Activated T-cell treated with anti-CD3 and anti-CD28 coated beads, Interleukin-2, amount 50 U/mL, for 24 hours (primary cell): Measurements from ENCODE around the gene TNIK.

ENCODE experiments used
- DNase-seq: peaks from one replicate; pipeline ENCODE4 v3.0.0-alpha.2; 2020
- H3K27ac Mint-ChIP-seq: 2 replicates; pipeline ENCODE4 v1.8.0; 2020; ENCODE audit warnings: mild to moderate bottlenecking, mixed read lengths
- H3K27me3 Mint-ChIP-seq: 2 replicates; pipeline ENCODE4 v1.8.0; 2020; ENCODE audit warnings: mixed read lengths
- H3K36me3 Mint-ChIP-seq: 2 replicates; pipeline ENCODE4 v1.8.0; 2020; ENCODE audit warnings: low read depth, mixed read lengths
- H3K4me1 Mint-ChIP-seq: 2 replicates; pipeline ENCODE4 v1.8.0; 2020; ENCODE audit warnings: low read depth, mixed read lengths
- H3K4me3 Mint-ChIP-seq: 2 replicates; pipeline ENCODE4 v1.8.0; 2020; ENCODE audit warnings: mild to moderate bottlenecking, moderate library complexity, mixed read lengths
- H3K9me3 Mint-ChIP-seq: 2 replicates; pipeline ENCODE4 v1.8.0; 2020; ENCODE audit warnings: mixed read lengths

Gene TNIK

GRCh38 chr3:171339598-171339997, 120.6 kb downstream of the TNIK start:
- no peak overlapping the region for H3K27ac Mint-ChIP-seq
- H3K9me3 Mint-ChIP-seq = peaks cover 10% of the 10 kb centered on the region
- no peaks in the 10 kb centered on the region for H3K27me3 Mint-ChIP-seq

DNA sequence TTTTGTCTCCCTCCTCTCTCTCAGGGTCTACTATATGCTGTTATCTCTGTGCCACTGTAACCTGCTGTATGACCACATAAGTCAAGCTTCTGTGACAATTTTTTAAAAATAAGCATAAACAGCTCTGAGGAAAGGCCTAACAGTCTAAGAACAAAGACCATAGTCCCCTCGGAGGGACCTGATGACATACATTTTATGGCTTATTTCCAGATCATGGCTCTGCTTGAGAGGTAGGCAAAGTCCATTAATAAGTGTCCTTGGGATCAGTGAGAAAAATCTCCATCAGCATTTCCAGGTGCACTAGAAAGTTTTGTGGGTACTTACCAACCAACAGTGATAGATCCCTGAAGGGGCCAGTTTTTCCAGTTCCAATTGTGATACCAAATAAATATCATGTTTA, 123.8 kb downstream of the TNIK start:
- H3K27ac Mint-ChIP-seq = no peak overlapping the region

More at GRCh38 chr3:171339598-171339997, 120.6 kb downstream of the TNIK start:
- DNase-seq = no peak
- H3K4me3 Mint-ChIP-seq = no peak overlapping the region
- H3K4me1 Mint-ChIP-seq = peaks cover 36% of the 10 kb centered on the region
- peaks cover 20% of the 10 kb centered on the region for H3K36me3 Mint-ChIP-seq

DNA sequence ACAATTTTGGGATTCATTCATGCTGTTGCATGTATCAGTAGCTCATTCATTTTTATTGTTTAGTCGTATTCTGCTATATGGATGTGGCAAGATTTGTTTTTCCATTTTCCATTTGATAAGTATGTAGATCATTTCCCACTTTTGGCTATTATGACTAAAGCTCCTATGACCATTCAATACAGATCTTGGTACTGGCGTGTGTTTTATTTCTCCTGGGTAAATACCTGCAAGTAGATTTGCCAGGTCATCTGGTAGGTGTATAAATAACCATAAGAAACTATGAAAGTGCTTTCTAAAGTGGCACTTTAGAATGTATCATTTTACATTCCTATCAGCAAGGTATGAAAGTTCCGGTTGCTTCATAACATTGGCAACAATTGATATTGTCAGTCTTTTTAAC, 124.6 kb downstream of the TNIK start:
- Mint-ChIP-seq H3K27ac (no peak overlapping the region), H3K27me3 (no peaks in the 10 kb centered on the region), H3K9me3 (no peaks in the 10 kb centered on the region), H3K36me3 (peaks cover 7% of the 10 kb centered on the region), H3K4me3 (no peak overlapping the region), H3K4me1 (peaks cover 52% of the 10 kb centered on the region)
- no peak for DNase-seq

More for the DNA sequence above, 123.8 kb downstream of the TNIK start:
- DNase-seq = no peak
- Mint-ChIP-seq H3K4me1 (peaks cover 43% of the 10 kb centered on the region), H3K27me3 (no peaks in the 10 kb centered on the region), H3K4me3 (no peak overlapping the region), H3K36me3 (peaks cover 7% of the 10 kb centered on the region), H3K9me3 (no peaks in the 10 kb centered on the region)

DNA sequence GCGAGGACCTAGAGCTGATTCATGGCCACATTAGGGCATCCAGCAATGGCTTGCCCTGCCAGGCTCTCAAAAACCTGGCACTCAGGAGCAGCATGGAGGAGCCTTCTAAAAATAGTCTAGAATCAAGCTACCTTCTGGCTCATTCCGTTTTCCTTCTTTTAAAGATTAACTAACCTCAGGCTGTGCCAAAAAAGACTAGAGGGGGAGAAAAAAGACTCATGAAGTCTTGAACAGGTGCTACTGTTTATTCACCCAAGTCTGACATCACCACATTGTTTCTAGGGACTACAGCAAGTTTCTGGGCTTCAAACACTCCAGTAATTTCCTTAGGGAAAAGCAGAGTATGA, 125.8 kb downstream of the TNIK start:
- Mint-ChIP-seq H3K4me1 (peaks cover 63% of the 10 kb centered on the region), H3K27me3 (no peaks in the 10 kb centered on the region), H3K9me3 (no peaks in the 10 kb centered on the region), H3K36me3 (peaks cover 7% of the 10 kb centered on the region), H3K4me3 (no peak overlapping the region), H3K27ac (no peak overlapping the region)
- no peak for DNase-seq

DNA sequence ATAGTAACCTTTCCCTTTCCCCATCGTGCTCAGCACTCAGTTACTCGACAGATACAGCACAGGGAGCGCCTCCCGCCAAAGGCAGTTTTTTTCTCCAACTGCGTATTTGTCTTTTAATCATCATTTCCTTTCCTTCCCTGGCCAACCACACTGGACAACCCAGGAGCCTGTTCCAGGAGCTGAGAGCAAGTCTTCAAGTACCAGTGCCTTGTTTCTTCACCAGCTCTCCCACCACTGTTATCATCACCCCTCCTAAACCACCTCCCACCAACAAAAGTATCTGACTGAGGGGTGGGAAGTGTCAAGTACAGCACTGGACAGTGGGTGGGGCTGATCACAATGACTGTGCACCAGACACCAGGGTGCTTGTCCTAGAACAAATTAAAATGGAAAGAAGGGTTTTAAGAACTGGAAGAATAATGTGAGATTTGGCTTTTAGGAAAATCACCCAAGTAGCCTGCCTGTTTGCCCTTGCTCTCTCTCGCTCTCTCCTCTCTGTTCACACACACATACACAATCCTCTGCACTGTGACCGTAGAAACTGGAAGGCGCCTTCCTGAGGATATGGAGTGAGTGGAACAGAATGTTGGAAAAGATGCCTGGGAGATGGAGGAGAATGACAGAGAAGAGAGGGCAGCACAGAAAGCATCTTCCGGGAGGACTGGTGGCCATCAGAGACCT, 126.3 kb downstream of the TNIK start:
- H3K27me3 Mint-ChIP-seq = no peaks in the 10 kb centered on the region
- H3K9me3 Mint-ChIP-seq = no peaks in the 10 kb centered on the region
- H3K4me1 Mint-ChIP-seq = peaks cover 66% of the 10 kb centered on the region
- H3K36me3 Mint-ChIP-seq = peaks cover 7% of the 10 kb centered on the region
- no peak for DNase-seq
- H3K4me3 Mint-ChIP-seq = no peak overlapping the region
- no peak overlapping the region for H3K27ac Mint-ChIP-seq

DNA sequence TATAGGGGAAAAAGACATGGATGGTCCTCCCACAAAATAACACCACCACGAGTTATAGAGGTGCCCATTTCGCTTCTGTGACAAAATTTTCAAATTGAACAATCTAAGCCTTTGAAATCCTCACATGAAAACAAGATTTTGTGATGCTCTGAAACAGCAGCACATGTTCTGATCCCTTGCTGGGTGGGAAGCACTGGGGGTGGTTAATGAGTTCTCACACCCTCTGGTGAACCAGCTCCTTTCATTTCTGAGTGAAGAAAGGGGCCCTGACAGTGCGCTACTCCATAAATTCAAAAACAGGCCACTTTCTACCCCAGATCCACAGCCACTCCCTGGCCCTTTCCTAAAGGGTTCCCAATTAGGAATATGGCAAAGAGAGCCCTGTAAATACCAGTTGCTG, 129.3 kb downstream of the TNIK start:
- DNase-seq = no peak
- Mint-ChIP-seq H3K27me3 (no peaks in the 10 kb centered on the region), H3K4me3 (no peak overlapping the region), H3K4me1 (peaks cover 75% of the 10 kb centered on the region), H3K27ac (no peak overlapping the region), H3K9me3 (no peaks in the 10 kb centered on the region), H3K36me3 (peaks cover 3% of the 10 kb centered on the region)

DNA sequence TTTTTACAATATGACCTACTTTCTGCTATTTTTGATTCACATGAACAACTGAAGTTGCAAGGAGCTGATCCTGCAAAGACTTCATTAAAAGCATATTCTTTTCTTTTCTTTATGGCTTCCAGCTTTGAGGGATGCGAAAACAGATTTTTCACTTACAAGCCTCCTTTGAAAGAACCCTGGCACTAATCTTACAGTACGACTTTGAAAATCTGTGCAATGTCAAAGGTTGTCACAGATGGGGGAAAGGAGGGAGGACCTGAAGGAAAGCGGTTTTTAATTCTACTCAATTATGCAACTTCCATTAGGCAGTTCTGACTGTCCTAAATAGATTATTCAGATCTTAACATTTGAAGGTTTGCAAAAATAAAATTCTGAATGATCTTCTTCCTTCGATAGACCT, 130.5 kb downstream of the TNIK start:
- no peaks in the 10 kb centered on the region for H3K27me3 Mint-ChIP-seq
- H3K4me3 Mint-ChIP-seq = no peak overlapping the region
- H3K27ac Mint-ChIP-seq = no peak overlapping the region
- H3K9me3 Mint-ChIP-seq = no peaks in the 10 kb centered on the region
- DNase-seq = no peak
- peaks cover 69% of the 10 kb centered on the region for H3K4me1 Mint-ChIP-seq
- H3K36me3 Mint-ChIP-seq = peaks cover 3% of the 10 kb centered on the region

DNA sequence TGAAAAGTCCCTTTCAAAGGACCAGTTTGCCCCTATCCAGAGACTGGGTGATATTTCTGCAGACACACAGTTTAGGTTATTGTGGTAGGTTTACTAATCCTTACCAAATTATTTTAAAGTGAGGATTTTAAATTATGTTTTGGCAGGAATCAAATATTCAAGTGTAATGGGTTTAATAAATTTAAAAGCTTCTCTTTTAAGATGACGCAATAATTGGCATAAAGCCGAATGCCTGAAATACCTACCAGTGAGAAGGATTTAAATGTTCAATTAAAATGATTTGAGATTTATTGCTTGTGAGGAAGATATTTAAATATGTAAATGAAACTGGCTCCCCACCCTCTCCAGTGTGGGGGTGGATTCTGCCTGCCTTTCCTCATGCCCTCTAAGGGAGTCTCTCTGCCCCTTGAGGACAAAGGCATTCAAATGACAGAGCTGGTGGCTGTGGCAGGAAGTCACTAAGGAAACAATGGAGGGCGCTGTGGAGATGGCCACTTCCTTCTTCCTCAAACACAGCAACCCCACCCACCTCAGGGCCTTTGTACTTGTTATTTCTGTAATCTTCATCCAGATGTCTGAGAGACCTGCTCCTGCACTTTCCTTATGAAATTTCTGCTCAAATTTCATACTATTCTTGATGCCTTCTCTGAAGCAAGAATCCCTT, 131.7 kb downstream of the TNIK start:
- Mint-ChIP-seq H3K36me3 (peaks cover 4% of the 10 kb centered on the region), H3K9me3 (peaks cover 3% of the 10 kb centered on the region), H3K27ac (peak overlapping the region; percentile 71), H3K27me3 (no peaks in the 10 kb centered on the region), H3K4me1 (peaks cover 71% of the 10 kb centered on the region), H3K4me3 (no peak overlapping the region)
- DNase-seq = no peak

DNA sequence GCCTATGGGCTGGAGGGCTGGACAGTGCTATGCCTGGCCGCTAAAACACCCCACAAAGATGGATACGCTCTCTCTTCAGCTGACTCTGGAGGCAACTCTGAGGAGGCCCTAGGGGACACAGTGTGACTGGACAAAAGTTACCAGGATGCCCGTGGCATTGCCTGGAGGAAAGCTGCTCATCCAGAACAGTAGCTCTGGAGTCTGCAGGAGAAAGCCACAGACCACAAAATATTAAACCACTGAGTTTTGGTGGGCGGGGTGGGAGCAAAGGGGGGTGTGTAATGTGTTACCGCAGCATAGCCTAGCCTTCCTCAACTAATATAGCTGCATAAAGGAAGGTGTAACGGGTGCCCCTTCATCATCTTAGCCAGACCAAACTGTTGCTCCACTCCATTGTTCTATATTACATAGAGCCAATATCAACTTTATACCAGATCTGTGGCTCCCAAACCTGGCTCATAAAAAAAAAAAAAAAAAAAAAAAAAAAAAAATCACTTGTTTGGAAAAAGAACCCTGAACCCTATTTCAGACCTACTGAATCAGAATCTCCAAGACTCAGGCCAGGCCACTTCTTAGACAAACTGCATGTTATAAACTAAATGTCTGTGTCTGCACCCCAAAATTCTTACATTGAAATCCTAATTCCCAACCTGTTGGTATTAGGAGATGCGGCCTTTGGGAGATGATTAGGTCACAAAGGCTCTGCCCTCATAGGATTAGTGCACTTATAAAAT, 132.6 kb downstream of the TNIK start:
- Mint-ChIP-seq H3K4me1 (peaks cover 76% of the 10 kb centered on the region), H3K9me3 (peaks cover 3% of the 10 kb centered on the region), H3K27me3 (no peaks in the 10 kb centered on the region), H3K4me3 (no peak overlapping the region), H3K27ac (no peak overlapping the region), H3K36me3 (peaks cover 4% of the 10 kb centered on the region)
- DNase-seq = no peak

- DNase-seq = no peak
- H3K4me1 Mint-ChIP-seq = peaks cover 74% of the 10 kb centered on the region
- no peak overlapping the region for H3K27ac Mint-ChIP-seq
- H3K9me3 Mint-ChIP-seq = peaks cover 3% of the 10 kb centered on the region
- H3K27me3 Mint-ChIP-seq = no peaks in the 10 kb centered on the region
- H3K36me3 Mint-ChIP-seq = peaks cover 4% of the 10 kb centered on the region
- no peak overlapping the region for H3K4me3 Mint-ChIP-seq
These were observed 133.3 kb downstream of the TNIK start for GRCh38 chr3:171326717-171327440.

DNA sequence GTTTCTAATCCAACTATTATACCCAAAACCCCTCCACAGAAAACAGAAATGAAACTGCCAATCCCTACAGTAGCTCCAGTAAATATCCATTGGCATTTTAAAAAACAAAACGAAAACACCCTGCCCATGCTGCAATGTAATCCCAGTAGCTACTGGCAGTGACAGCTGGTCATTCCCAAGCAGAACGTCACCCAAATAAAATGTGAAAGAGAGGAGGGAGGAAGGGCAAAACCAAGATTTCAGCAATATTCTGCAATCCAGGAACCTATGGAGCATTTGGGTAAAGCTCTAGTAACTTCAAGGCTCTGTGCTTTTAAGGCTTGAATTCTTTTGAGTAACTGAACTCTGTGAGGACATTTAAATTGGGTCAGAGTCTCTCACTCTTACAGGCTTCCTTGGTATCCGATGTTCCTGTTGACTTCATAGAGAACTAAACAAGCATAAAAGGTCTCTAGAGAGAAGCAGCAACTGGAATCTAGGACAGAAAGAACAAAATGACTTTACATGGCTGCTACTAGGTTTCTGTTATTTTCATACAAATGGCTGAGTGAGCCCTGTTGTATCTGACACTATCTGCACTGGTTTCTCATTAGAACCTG, 136.2 kb downstream of the TNIK start:
- no peak overlapping the region for H3K4me3 Mint-ChIP-seq
- peaks cover 4% of the 10 kb centered on the region for H3K36me3 Mint-ChIP-seq
- peaks cover 3% of the 10 kb centered on the region for H3K9me3 Mint-ChIP-seq
- no peak overlapping the region for H3K27ac Mint-ChIP-seq
- H3K27me3 Mint-ChIP-seq = no peaks in the 10 kb centered on the region
- H3K4me1 Mint-ChIP-seq = peaks cover 61% of the 10 kb centered on the region
- DNase-seq = no peak

GRCh38 chr3:171321559-171322360, 138.4 kb downstream of the TNIK start:
- H3K36me3 Mint-ChIP-seq = peaks cover 4% of the 10 kb centered on the region
- H3K4me1 Mint-ChIP-seq = peaks cover 41% of the 10 kb centered on the region
- no peak overlapping the region for H3K4me3 Mint-ChIP-seq
- H3K9me3 Mint-ChIP-seq = peaks cover 3% of the 10 kb centered on the region
- H3K27me3 Mint-ChIP-seq = no peaks in the 10 kb centered on the region
- DNase-seq = no peak
- no peak overlapping the region for H3K27ac Mint-ChIP-seq

- H3K4me3 Mint-ChIP-seq = no peak overlapping the region
- no peak for DNase-seq
- H3K36me3 Mint-ChIP-seq = peaks cover 4% of the 10 kb centered on the region
- no peaks in the 10 kb centered on the region for H3K27me3 Mint-ChIP-seq
- no peak overlapping the region for H3K27ac Mint-ChIP-seq
- H3K4me1 Mint-ChIP-seq = peaks cover 42% of the 10 kb centered on the region
- H3K9me3 Mint-ChIP-seq = peaks cover 3% of the 10 kb centered on the region
These were observed 139.3 kb downstream of the TNIK start for GRCh38 chr3:171320750-171321558.
